Activated T-cell treated with anti-CD3 and anti-CD28 coated beads, Interleukin-2, amount 50 U/mL, for 24 hours (primary cell): Measurements from ENCODE around the gene TLE1.
"Not testable (repeated sequence)": the region's sequence is repeated elsewhere in the genome, so short reads cannot be mapped to it uniquely, and the experiment has no call there.

Source experiments
- DNase-seq: peaks from one replicate; pipeline ENCODE4 v3.0.0-alpha.2; 2020
- H3K27ac Mint-ChIP-seq: 2 replicates; pipeline ENCODE4 v1.8.0; 2020; ENCODE audit warnings: mild to moderate bottlenecking, mixed read lengths
- H3K27me3 Mint-ChIP-seq: 2 replicates; pipeline ENCODE4 v1.8.0; 2020; ENCODE audit warnings: mixed read lengths
- H3K36me3 Mint-ChIP-seq: 2 replicates; pipeline ENCODE4 v1.8.0; 2020; ENCODE audit warnings: low read depth, mixed read lengths
- H3K4me1 Mint-ChIP-seq: 2 replicates; pipeline ENCODE4 v1.8.0; 2020; ENCODE audit warnings: low read depth, mixed read lengths
- H3K4me3 Mint-ChIP-seq: 2 replicates; pipeline ENCODE4 v1.8.0; 2020; ENCODE audit warnings: mild to moderate bottlenecking, moderate library complexity, mixed read lengths
- H3K9me3 Mint-ChIP-seq: 2 replicates; pipeline ENCODE4 v1.8.0; 2020; ENCODE audit warnings: mixed read lengths

Gene TLE1

DNA sequence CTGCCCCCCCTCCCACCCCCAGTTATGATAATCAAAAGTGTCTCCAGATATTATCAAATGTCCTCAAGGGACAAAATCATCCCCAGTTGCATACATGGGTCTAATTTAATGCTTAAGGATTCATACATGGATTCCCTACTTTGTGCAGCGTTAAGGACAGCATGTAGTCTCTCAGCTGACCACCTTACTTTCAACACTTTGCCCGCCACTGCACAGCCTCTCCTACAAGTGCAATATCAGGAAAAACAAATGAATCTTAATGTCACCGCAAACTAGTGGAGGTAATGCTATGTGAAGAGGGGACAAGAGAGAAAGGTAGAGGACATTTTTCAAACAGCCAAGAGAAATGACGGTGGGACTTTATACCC lies 78.6 kb downstream of the TLE1 start:
- H3K4me1 Mint-ChIP-seq: peaks cover 4% of the 10 kb centered on the region
- no peak overlapping the region for H3K27ac Mint-ChIP-seq
- H3K27me3 Mint-ChIP-seq: no peaks in the 10 kb centered on the region
- DNase-seq: no peak
- no peak overlapping the region for H3K4me3 Mint-ChIP-seq
- no peaks in the 10 kb centered on the region for H3K9me3 Mint-ChIP-seq
- no peaks in the 10 kb centered on the region for H3K36me3 Mint-ChIP-seq

DNA sequence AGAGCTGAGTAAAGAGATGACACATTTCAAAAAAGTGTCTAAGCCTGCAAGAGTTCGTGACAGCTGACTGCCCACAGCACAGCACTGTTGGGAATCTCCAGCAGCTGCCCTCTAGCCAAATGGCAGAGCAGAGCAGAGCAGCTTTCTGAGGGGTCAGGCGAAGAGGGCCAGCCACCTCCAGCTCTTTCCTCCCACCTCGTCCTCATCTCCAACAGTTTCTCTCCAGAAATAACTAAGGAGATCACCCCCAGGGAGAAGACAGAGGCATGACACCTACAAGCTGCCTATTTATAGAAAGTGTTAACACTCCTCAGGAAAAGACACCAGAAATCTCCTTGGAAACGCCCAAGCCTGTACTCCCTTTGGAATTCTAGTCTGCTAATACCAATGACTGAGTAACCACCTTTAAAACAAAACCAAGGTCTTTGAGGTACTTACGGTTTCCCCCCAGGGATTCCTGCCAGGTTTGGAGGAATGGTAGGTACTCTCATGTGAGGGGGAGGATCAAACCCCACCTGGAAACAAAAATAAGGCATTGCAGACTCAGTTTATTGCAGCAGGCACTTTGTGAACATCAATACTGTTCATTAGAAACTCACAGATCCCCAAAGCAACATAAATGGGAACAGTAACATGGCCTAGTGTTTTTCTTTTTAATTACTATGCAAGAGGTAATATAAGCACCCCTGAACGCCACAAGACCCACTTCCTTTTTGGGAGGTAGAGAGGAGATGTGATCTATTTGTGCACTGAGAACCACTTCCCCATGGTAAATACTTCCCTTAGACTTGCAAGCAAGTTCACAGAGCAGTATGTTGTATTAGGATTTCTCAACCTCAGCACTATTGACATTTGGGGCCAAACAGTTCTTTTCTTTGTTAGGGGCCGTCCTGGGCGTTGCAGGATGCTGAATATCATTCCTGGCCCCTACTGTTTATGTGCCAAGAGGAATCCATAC lies 79.3 kb downstream of the TLE1 start:
- Mint-ChIP-seq H3K9me3 (no peaks in the 10 kb centered on the region), H3K27me3 (no peaks in the 10 kb centered on the region), H3K36me3 (no peaks in the 10 kb centered on the region), H3K4me1 (peaks cover 4% of the 10 kb centered on the region), H3K4me3 (no peak overlapping the region), H3K27ac (no peak overlapping the region)
- DNase-seq: no peak

DNA sequence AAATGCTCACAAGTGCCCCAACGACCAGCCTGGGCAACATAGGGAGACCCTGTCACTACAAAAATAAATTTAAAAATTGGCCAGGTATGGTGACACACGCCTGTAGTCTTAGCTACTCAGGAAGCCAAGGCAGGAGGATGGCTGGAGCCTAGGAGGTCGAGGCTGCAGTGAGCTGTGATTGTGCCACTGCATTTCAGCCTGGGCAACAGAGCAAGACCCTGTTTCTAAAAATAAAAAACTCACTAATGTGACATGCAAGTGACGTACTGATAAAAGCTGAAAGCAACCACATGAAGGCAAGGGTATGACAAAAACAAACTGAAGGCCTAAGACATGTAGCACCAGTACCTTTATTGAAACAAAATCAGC lies 81.1 kb downstream of the TLE1 start:
- H3K4me3 Mint-ChIP-seq: no peak overlapping the region
- H3K4me1 Mint-ChIP-seq: peaks cover 4% of the 10 kb centered on the region
- H3K36me3 Mint-ChIP-seq: no peaks in the 10 kb centered on the region
- DNase-seq: no peak
- no peaks in the 10 kb centered on the region for H3K9me3 Mint-ChIP-seq
- H3K27ac Mint-ChIP-seq: no peak overlapping the region
- no peaks in the 10 kb centered on the region for H3K27me3 Mint-ChIP-seq

DNA sequence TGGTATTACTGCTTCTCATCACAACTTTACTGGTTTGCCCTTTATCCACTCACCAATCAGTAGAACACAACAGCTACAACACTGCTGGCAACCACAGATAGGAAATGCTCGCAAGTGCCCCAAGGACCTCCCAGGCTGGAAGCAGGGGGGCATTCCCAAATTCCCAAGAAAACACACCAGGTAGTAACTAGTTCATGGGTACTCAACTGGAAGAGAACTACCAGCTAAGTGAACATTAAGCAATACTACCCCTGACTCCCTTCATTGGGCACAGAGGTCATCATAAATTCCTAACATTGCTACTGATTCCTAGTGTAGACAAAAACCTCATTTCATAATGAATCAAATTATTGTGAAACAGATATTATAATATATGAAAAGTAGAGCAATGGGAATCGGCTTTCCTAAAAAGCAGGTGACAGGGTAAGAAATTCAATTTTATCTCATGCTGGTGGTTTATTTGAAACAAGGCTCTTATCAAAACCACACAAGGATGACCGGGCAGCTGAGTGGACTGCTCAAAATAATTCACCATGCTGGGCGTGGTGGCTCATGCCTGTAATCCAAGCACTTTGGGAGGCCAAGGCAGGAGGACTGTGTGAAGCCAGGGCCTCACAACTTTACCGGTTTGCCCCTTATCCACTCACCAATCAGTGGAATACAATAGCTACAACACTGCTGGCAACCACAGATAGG lies 81.6 kb downstream of the TLE1 start:
- no peak overlapping the region for H3K27ac Mint-ChIP-seq
- no peaks in the 10 kb centered on the region for H3K36me3 Mint-ChIP-seq
- H3K27me3 Mint-ChIP-seq: no peaks in the 10 kb centered on the region
- H3K9me3 Mint-ChIP-seq: no peaks in the 10 kb centered on the region
- no peak for DNase-seq
- H3K4me3 Mint-ChIP-seq: no peak overlapping the region
- peaks cover 4% of the 10 kb centered on the region for H3K4me1 Mint-ChIP-seq

DNA sequence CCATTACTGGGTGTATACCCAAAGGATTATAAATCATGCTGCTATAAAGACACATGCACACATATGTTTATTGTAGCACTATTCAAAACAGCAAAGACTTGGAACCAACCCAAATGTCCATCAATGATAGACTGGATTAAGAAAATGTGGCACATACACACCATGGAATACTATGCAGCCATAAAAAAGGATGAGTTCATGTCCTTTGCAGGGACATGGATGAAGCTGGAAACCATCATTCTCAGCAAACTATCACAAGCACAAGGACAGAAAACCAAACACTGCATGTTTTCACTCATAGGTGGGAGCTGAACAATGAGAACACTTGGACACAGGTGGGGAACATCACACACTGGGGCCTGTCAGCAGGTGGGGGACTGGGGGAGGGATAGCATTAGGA lies 83.1 kb downstream of the TLE1 start:
- H3K36me3 Mint-ChIP-seq, H3K27me3 Mint-ChIP-seq, H3K4me3 Mint-ChIP-seq, H3K27ac Mint-ChIP-seq, H3K9me3 Mint-ChIP-seq, H3K4me1 Mint-ChIP-seq, DNase-seq: not testable (repeated sequence)

DNA sequence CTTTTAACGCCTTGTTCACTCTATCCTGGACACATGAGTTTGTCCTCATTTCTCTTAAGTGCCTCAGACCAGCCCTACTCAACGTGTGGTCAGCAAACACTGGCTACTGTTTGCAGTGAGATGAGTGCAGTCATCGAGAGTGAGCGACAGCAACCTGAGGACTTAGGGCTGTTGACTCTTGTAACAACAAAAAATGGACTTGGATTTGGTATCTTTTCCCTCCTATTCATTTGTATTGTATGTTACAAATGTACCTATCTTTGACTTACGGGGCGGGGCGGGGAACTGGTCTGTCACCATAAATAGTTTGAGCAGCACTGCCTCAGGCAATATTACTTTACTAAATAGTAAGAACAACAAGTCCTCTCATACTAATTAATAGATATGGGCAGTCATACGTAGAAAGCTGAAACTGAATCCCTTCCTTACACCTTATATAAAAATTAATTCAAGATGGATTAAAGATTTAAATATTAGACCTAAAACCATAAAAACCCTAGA lies 84.1 kb downstream of the TLE1 start:
- Mint-ChIP-seq H3K36me3 (no peaks in the 10 kb centered on the region), H3K27me3 (no peaks in the 10 kb centered on the region), H3K4me1 (peaks cover 2% of the 10 kb centered on the region), H3K4me3 (no peak overlapping the region), H3K27ac (no peak overlapping the region), H3K9me3 (no peaks in the 10 kb centered on the region)
- DNase-seq: no peak

DNA sequence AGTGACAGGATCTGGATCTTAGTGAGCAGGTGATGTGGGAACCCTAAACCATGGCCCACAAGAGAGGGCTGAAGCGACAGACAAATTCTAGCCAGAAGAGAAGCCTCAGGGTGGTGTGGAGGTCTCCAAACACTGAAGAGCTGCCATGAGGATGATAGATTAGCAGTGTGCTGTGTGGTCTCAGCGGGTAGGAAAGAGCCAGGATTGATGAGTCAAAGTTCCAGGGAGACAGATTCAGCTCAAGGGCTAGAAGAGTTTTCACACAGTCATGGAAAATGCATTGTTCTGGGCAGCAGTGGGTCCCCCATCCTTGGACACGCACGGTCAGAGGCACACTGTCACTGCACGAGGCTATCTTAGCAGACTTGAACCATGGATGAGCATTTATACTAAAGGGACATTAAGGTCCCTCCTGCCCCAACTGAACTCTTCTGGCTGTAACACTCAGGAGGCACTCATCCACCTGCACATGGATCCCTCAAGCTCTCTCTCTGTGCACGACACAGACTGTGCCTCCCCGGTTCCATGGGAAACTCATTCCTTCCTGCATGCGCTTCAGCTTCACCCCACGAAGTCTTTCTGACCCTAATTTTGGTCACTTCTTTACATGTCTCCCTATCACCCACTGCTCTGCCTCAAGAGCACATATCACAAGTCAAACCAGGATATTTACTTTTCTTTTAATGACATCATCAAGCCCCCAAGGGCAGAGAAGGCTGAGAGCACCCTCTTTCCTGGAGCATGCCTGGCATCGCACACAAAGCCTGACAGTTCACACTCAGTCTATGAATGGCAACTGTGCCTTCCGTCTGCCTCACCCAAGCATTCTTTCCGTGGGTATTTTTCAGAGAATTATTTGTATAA lies 84.8 kb downstream of the TLE1 start:
- no peaks in the 10 kb centered on the region for H3K27me3 Mint-ChIP-seq
- H3K9me3 Mint-ChIP-seq: no peaks in the 10 kb centered on the region
- H3K36me3 Mint-ChIP-seq: no peaks in the 10 kb centered on the region
- no peak overlapping the region for H3K4me3 Mint-ChIP-seq
- no peak overlapping the region for H3K27ac Mint-ChIP-seq
- no peak for DNase-seq
- no peaks in the 10 kb centered on the region for H3K4me1 Mint-ChIP-seq

DNA sequence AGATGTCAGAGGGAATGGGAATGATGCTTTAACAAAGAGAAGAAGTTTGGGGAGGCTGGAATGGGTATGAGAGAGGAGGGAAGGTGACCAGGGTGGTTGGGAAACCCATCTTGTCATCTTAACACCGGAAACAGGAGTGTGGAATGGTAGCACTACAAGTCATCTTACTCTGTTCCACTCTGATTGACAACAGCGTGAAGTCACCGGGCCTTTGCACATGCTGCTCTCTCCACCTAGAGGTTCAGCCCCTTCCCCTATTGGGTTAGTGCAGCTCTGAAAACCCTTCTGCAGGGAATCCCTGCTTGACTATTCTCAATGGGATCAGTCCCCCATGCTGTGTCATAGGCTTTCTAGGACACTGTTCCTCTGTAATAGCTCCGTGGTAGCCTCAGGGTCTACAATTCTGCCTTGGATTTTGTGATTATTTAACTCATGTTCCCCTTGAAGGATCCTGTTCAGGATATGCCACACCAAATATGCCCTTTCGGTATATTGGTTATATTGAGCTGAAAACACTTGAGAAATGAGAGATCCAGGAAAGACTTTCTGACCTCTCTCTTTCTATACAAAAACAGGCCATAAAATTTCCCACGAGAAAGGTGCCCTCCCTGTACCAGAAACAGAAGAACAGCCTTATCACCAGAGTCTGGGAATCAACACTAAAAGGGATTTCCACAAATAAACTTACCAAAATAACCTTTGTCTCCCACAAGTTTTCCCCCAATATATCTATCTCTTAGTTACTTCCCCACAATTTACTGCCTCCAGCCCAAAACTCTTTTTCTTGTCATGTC lies 86.3 kb downstream of the TLE1 start:
- Mint-ChIP-seq H3K27me3 (peaks cover 3% of the 10 kb centered on the region), H3K27ac (no peak overlapping the region), H3K9me3 (no peaks in the 10 kb centered on the region), H3K4me1 (no peaks in the 10 kb centered on the region), H3K4me3 (no peak overlapping the region), H3K36me3 (no peaks in the 10 kb centered on the region)
- no peak for DNase-seq

DNA sequence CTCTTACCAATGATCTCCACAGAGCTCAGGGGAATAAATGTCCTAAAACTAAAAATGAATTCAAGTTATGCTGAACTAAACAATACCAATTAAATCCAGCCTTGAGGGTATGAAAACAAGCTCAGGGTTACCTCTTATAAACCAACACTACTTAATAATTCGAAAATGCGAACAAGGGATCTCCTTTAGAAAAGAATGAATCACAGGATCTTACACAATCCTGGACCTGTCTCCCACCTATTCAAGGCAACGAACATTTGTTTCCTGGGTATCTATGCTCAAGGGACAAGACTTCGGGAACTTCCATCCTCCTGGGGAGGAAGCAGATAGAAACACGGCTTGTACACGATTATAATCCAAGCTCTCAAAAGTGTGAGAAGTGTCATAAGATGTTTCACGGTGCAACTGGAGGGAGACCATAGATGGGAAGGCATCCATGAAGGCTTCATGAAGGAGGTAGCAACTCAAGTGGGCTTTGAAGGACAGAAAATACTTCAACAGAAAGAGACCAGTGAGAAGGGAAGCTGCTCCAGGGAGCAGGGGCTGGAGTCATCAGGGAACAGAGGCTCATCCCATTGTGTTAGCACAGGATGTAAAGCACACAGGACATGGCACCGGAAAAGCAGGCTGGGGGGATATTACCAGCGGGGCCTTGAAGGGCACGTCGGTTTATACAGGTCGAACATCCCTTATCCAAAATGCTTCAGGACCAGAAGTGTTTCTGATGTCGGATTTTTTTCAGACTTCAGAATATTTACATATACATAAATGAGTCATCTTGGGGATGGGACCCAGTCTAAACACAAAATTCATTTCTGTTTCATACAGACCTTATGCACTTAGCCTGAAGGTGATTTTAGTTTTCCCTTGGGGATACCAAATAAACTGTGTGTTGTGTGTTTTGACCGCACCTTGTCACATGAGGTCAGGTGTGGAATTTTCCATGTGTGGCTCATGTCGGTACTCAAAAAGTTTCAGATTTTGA lies 87.4 kb downstream of the TLE1 start:
- no peak overlapping the region for H3K27ac Mint-ChIP-seq
- H3K36me3 Mint-ChIP-seq: no peaks in the 10 kb centered on the region
- H3K4me1 Mint-ChIP-seq: peaks cover 3% of the 10 kb centered on the region
- peaks cover 8% of the 10 kb centered on the region for H3K27me3 Mint-ChIP-seq
- H3K4me3 Mint-ChIP-seq: no peak overlapping the region
- DNase-seq: no peak
- no peaks in the 10 kb centered on the region for H3K9me3 Mint-ChIP-seq

DNA sequence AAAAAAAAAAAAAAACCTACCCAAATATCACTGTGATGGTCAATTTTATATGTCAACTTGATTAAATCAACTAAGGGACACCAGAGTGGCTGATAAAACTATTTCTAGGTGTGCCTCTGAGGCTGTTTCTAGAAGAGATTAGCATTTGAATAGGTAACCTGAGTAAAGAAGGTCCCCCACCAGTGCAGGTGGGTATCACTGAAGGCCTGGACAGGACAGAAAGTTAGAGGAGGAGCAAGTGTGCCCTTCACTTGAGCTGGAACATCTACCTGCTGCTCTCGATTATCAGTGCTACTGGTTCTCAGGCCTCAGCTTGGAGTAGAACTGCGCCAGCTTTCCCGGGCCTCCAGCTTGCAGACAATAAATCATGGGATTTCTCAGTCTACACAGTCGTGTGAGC lies 88.7 kb downstream of the TLE1 start:
- Mint-ChIP-seq H3K36me3 (no peaks in the 10 kb centered on the region), H3K27ac (no peak overlapping the region), H3K9me3 (no peaks in the 10 kb centered on the region), H3K27me3 (peaks cover 19% of the 10 kb centered on the region), H3K4me1 (peaks cover 8% of the 10 kb centered on the region), H3K4me3 (no peak overlapping the region)
- no peak for DNase-seq

DNA sequence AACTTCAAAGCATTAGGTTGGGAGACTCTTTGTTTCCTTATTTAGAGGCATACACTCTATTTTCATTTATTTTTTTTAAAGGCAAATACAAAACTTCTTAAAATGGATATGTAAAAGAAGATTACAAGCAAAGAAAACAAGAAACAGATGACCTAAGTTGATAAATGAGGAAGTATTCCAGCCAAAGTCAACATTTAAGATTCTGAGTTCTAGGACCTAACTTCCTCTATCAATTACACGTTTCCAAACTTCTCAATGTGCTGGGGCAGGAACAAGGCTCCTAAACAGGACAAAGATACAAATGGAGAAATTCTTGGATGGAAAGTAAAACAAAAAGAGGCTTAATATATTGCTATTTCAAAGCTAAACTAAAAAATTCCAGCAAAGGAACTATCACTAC lies 89.5 kb downstream of the TLE1 start:
- DNase-seq: no peak
- Mint-ChIP-seq H3K27ac (no peak overlapping the region), H3K9me3 (no peaks in the 10 kb centered on the region), H3K4me3 (no peak overlapping the region), H3K4me1 (peaks cover 8% of the 10 kb centered on the region), H3K27me3 (peaks cover 24% of the 10 kb centered on the region), H3K36me3 (no peaks in the 10 kb centered on the region)

DNA sequence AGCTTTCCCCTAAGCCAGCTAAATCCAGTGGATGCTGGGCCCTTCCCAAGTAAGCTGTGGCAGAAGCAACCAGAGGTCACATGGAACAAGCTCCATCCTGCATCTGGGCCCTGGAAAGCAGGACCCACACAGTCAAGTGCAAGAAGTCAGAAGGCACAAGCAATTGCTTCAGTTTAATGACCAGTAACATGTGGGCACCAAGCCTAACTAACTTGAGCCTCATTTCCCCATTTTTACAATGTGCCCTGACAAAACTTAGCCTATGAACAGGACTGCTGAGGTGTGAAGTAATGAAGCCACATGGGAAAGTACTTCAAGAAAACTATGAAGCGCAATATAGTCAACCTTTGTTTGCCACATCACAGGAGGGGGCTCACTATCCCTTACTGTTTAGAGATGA lies 90.5 kb downstream of the TLE1 start:
- no peaks in the 10 kb centered on the region for H3K36me3 Mint-ChIP-seq
- H3K4me3 Mint-ChIP-seq: no peak overlapping the region
- no peak overlapping the region for H3K27ac Mint-ChIP-seq
- DNase-seq: no peak
- peaks cover 8% of the 10 kb centered on the region for H3K4me1 Mint-ChIP-seq
- H3K9me3 Mint-ChIP-seq: no peaks in the 10 kb centered on the region
- peaks cover 25% of the 10 kb centered on the region for H3K27me3 Mint-ChIP-seq

DNA sequence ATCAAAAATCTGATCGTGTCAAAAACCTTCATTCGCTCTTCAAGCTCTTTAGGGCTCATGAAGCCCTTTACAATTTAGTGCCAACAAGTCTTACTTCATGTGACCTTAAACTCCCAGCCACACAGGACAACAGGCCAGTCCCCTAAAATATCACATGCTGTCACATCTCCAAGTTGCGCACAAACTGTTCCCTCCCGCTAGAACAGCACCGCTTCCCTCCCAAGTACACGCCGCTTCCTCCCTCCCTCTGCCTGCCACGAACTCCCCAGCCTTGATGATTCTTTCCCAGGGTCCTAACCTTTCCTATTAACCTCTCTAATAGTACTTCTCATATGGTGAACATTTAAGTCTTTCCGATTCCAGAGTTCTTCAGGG lies 91.2 kb downstream of the TLE1 start:
- H3K36me3 Mint-ChIP-seq: no peaks in the 10 kb centered on the region
- H3K4me3 Mint-ChIP-seq: no peak overlapping the region
- peaks cover 25% of the 10 kb centered on the region for H3K27me3 Mint-ChIP-seq
- peaks cover 8% of the 10 kb centered on the region for H3K4me1 Mint-ChIP-seq
- no peak for DNase-seq
- no peak overlapping the region for H3K27ac Mint-ChIP-seq
- no peaks in the 10 kb centered on the region for H3K9me3 Mint-ChIP-seq
